Nephron progenitor cell (in vitro differentiated cells): Measurements from ENCODE around the gene BCAP29.
A peak's percentile ranks its signal among the peaks of the same experiment; 100 is the strongest.
"Not testable (repeated sequence)": the region's sequence is repeated elsewhere in the genome, so short reads cannot be mapped to it uniquely, and the experiment has no call there.

ENCODE experiments used
- DNase-seq: peaks from one replicate; pipeline ENCODE4 v3.0.0; 2021
- H3K27ac Mint-ChIP-seq: 2 replicates; pipeline ENCODE4 v1.8.0; 2021; ENCODE audit warnings: mild to moderate bottlenecking, moderate library complexity, mixed read lengths
- H3K27me3 Mint-ChIP-seq: 2 replicates; pipeline ENCODE4 v1.8.0; 2021; ENCODE audit warnings: mild to moderate bottlenecking, low read depth, mixed read lengths; ENCODE audit not compliant: poor library complexity
- H3K36me3 Mint-ChIP-seq: 2 replicates; pipeline ENCODE4 v1.8.0; 2021; ENCODE audit warnings: low read depth, mixed read lengths
- H3K4me1 Mint-ChIP-seq: 2 replicates; pipeline ENCODE4 v1.8.0; 2021; ENCODE audit warnings: mixed read lengths
- H3K4me3 Mint-ChIP-seq: 2 replicates; pipeline ENCODE4 v1.8.0; 2021; ENCODE audit warnings: mild to moderate bottlenecking, moderate library complexity, mixed read lengths
- H3K9me3 Mint-ChIP-seq: 2 replicates; pipeline ENCODE4 v1.8.0; 2021; ENCODE audit warnings: mild to moderate bottlenecking, moderate library complexity, mixed read lengths
- CTCF ChIP-seq: fragments of 200-600 bp; sonication (generic); IDR thresholded peaks from 2 replicates; pipeline ENCODE4 v1.5.0; 2021; ENCODE audit warnings: antibody characterized with exemption

The BCAP29 gene

GRCh38 chr7:107579885-107580715 is at the start of gene BCAP29:
Gene BCAP29 (plus strand): TSS chr7:107580246. CDS start chr7:107580773, 527 bp downstream.
- Mint-ChIP-seq H3K27ac (peak within 1 kb of the TSS; percentile 86), H3K4me3 (peak within 1 kb of the TSS; percentile 93), H3K9me3 (no peaks in the 10 kb centered on the region), H3K4me1 (peaks cover 23% of the 10 kb centered on the region), H3K27me3 (no peaks in the 10 kb centered on the region), H3K36me3 (peaks cover 24% of the 10 kb centered on the region)
- no peak for TF ChIP-seq CTCF
- peak; percentile 80 for DNase-seq

GRCh38 chr7:107530751-107531150 is 49.3 kb upstream of the BCAP29 start:
- Mint-ChIP-seq H3K4me3 (no peak overlapping the region), H3K27ac (no peak overlapping the region), H3K36me3 (peaks cover 55% of the 10 kb centered on the region), H3K9me3 (peaks cover 18% of the 10 kb centered on the region), H3K27me3 (no peaks in the 10 kb centered on the region), H3K4me1 (no peaks in the 10 kb centered on the region)
- DNase-seq: no peak
- TF ChIP-seq CTCF: no peak

- Mint-ChIP-seq H3K4me3 (no peak overlapping the region), H3K9me3 (peaks cover 40% of the 10 kb centered on the region), H3K27me3 (no peaks in the 10 kb centered on the region), H3K36me3 (peaks cover 73% of the 10 kb centered on the region), H3K27ac (no peak overlapping the region), H3K4me1 (peaks cover 1% of the 10 kb centered on the region)
- no peak for DNase-seq
- no peak for TF ChIP-seq CTCF
Measured at GRCh38 chr7:107534139-107534538, 45.9 kb upstream of the BCAP29 start.

- H3K27me3 Mint-ChIP-seq, DNase-seq, H3K4me3 Mint-ChIP-seq, H3K27ac Mint-ChIP-seq: not testable (repeated sequence)
- H3K4me1 Mint-ChIP-seq: peaks cover 12% of the 10 kb centered on the region
- H3K9me3 Mint-ChIP-seq: peaks cover 40% of the 10 kb centered on the region
- H3K36me3 Mint-ChIP-seq: peaks cover 72% of the 10 kb centered on the region
Measured at GRCh38 chr7:107537228-107537627, 42.8 kb upstream of the BCAP29 start.

GRCh38 chr7:107538001-107538400 is 42.0 kb upstream of the BCAP29 start:
- Mint-ChIP-seq H3K36me3 (peaks cover 75% of the 10 kb centered on the region), H3K27me3 (no peaks in the 10 kb centered on the region), H3K27ac (no peak overlapping the region), H3K9me3 (peaks cover 42% of the 10 kb centered on the region), H3K4me3 (no peak overlapping the region), H3K4me1 (peaks cover 12% of the 10 kb centered on the region)
- no peak for TF ChIP-seq CTCF
- no peak for DNase-seq

- H3K36me3 Mint-ChIP-seq: peaks cover 71% of the 10 kb centered on the region
Measured at GRCh38 chr7:107543338-107543993, 36.6 kb upstream of the BCAP29 start.

More at GRCh38 chr7:107543338-107543993, 36.6 kb upstream of the BCAP29 start:
- DNase-seq: no peak
- TF ChIP-seq CTCF: no peak
- Mint-ChIP-seq H3K27ac (no peak overlapping the region), H3K27me3 (no peaks in the 10 kb centered on the region), H3K4me3 (no peak overlapping the region), H3K9me3 (peaks cover 37% of the 10 kb centered on the region), H3K4me1 (peaks cover 12% of the 10 kb centered on the region)
